ENCODE data around the gene SKI. TPM values are rescaled to one million over a fixed set of nuclear protein-coding genes. Genes with fewer than 3 reads are reported as not detected.
A peak's percentile ranks its signal among the peaks of the same experiment; 100 is the strongest.

The SKI gene
- total and polyA plus RNA-seq, 2 of the 4 experiments (the other 2 are of a cell fraction) = 2.3 to 20.1 TPM

- TF ChIP-seq FOS (IDR thresholded peaks at IDR 0.05; ENCODE audit: low read depth, low read length) = no peak
These were observed 50.6 kb downstream of the SKI start (continued) for GRCh38 chr1:2278591-2279209.

GRCh38 chr1:2279210-2279639 lies 51.1 kb downstream of the SKI start:
- DNase-seq = peak; percentile 94
- H3K23ac ChIP-seq (ENCODE audit: low read depth, low read length) = peak overlapping the region; percentile 72; the same call in 1 of the 2 replicates
- dilution Hi-C loops (cut with HindIII; ENCODE audit: low sequenced_read_pairs, unreplicated experiment) (no loop called here), in situ Hi-C loops (cut with MboI; ENCODE audit: low sequenced_read_pairs) (no loop called here), intact Hi-C loops (cut with micrococcal nuclease) (loop anchor here (5.0 kb wide), 1 partner anchor 47 kb away; no protein-coding TSS in a partner anchor)
- peak overlapping the region; percentile 48; the same call in 1 of the 2 replicates for H2BK20ac ChIP-seq (ENCODE audit: low read depth, low read length)
- peak overlapping the region; percentile 77 for H3K9ac ChIP-seq (ENCODE audit: low read depth, low read length)
- BruUV-seq (replicated peaks) = no TSS peak
- H3K4me1 ChIP-seq (ENCODE audit: control insufficient read depth, insufficient read depth, low read length) = peaks cover 50% of the 10 kb centered on the region
- H4K20me1 ChIP-seq (ENCODE audit: insufficient read depth, low read length) = peaks cover 56% of the 10 kb centered on the region
- H3K9me1 ChIP-seq (ENCODE audit: insufficient read depth, low read length) = peaks cover 21% of the 10 kb centered on the region
- H3K4me3 ChIP-seq (ENCODE audit: insufficient read depth, low read depth, low read length) = no peak overlapping the region
- peak overlapping the region; percentile 95 for H3K27ac ChIP-seq (ENCODE audit: insufficient read depth, low read length)
- no peak for TF ChIP-seq FOS (IDR thresholded peaks at IDR 0.05; ENCODE audit: low read depth, low read length)
- TF ChIP-seq MAZ (IDR thresholded peaks at IDR 0.05; ENCODE audit: borderline replicate concordance, low read depth, low read length) = peak; percentile 69; the same call in 1 of the 2 replicates
- H2AFZ ChIP-seq (replicated peaks; ENCODE audit: low read length, poor library complexity) = peak overlapping the region; percentile 77
- H4K5ac ChIP-seq (ENCODE audit: low read depth, low read length) = peak overlapping the region; percentile 65; the same call in 1 of the 2 replicates
- peak; percentile 88 for ATAC-seq (ENCODE audit: low read depth)
- peaks cover 6% of the 10 kb centered on the region for H3K36me3 ChIP-seq (ENCODE audit: control insufficient read depth, insufficient read depth, low read length)
- H3K4ac ChIP-seq (ENCODE audit: low read depth, low read length) = peak overlapping the region; percentile 89
- peak overlapping the region; percentile 97 for H2AK9ac ChIP-seq (replicated peaks; ENCODE audit: low read depth, low read length, poor library complexity)
- H2AK5ac ChIP-seq (ENCODE audit: low read depth, low read length) = peak overlapping the region; percentile 100
- peak overlapping the region; percentile 86 to 94; a peak in 3 of 4 replicates for H4K8ac ChIP-seq (ENCODE audit: low read depth in 2 of 2, low read length in 2 of 2)
- H3K56ac ChIP-seq (ENCODE audit: extremely low read depth, insufficient read depth, low read length) = no peak overlapping the region
- H3K18ac ChIP-seq (ENCODE audit: low read depth, low read length) = peak overlapping the region; percentile 80
- H2BK15ac ChIP-seq (ENCODE audit: low read depth, low read length) = peak overlapping the region; percentile 92; the same call in 2 of the 3 replicates
- peak overlapping the region; percentile 88 for H2BK5ac ChIP-seq (ENCODE audit: low read depth, low read length, poor library complexity, severe bottlenecking)
- H3K27me3 ChIP-seq (ENCODE audit: control insufficient read depth, insufficient read depth, low read length) = no peaks in the 10 kb centered on the region
- H3K79me1 ChIP-seq (ENCODE audit: low read depth in 1 of 2, low read length in 2 of 2) = peaks cover 13 to 67% of the 10 kb centered on the region in 2 experiments
- peak overlapping the region; percentile 79 for H3K4me2 ChIP-seq (ENCODE audit: low read depth, low read length)
- peak overlapping the region; percentile 93 for H4K91ac ChIP-seq (ENCODE audit: insufficient read depth, low read depth, low read length)
- ChIA-PET CTCF (no interaction called here), POLR2A (ENCODE audit: unreplicated experiment) (no interaction called here)
- H3K14ac ChIP-seq (replicated peaks; ENCODE audit: low read depth, low read length) = peak overlapping the region; percentile 82
- H3K9me3 ChIP-seq (ENCODE audit: control insufficient read depth, insufficient read depth, low read length) = no peaks in the 10 kb centered on the region
- H2BK120ac ChIP-seq (ENCODE audit: low read depth, low read length) = peak overlapping the region; percentile 89
- no CpG with 5 or more reads among the region's 13 CpGs for WGBS, 2 experiments (ENCODE audit: extremely low coverage in 2 of 2, insufficient read length in 1 of 2)
